Nephron (organoid): ENCODE data around the gene CPED1.
"Not testable (repeated sequence)": the region's sequence is repeated elsewhere in the genome, so short reads cannot be mapped to it uniquely, and the experiment has no call there.

Experiments used
- H3K27ac Mint-ChIP-seq, 3 experiments: 2 replicates each; pipeline ENCODE4 v1.8.0; 2020; ENCODE audit warnings: mixed read lengths in 3 of 3, mild to moderate bottlenecking in 2 of 3, moderate library complexity in 1 of 3
- H3K27me3 Mint-ChIP-seq: 2 replicates; pipeline ENCODE4 v1.8.0; 2021; ENCODE audit warnings: low read depth, mild to moderate bottlenecking, moderate library complexity, mixed read lengths
- H3K36me3 Mint-ChIP-seq: 2 replicates; pipeline ENCODE4 v1.8.0; 2020; ENCODE audit warnings: low read depth, mixed read lengths
- H3K4me1 Mint-ChIP-seq: 2 replicates; pipeline ENCODE4 v1.8.0; 2020; ENCODE audit warnings: mixed read lengths
- H3K4me3 Mint-ChIP-seq, 3 experiments: 2 replicates each; pipeline ENCODE4 v1.8.0; 2020; ENCODE audit warnings: mild to moderate bottlenecking in 3 of 3, mixed read lengths in 3 of 3, moderate library complexity in 2 of 3
- H3K9me3 Mint-ChIP-seq: 2 replicates; pipeline ENCODE4 v1.8.0; 2020; ENCODE audit warnings: mixed read lengths
- CTCF ChIP-seq, 3 experiments: fragments of 200-600 bp; sonication (generic); IDR thresholded peaks; one replicate each; pipeline ENCODE4 v1.5.0; 2021; ENCODE audit warnings: antibody characterized with exemption in 3 of 3; ENCODE audit not compliant: unreplicated experiment in 3 of 3

Gene CPED1

DNA sequence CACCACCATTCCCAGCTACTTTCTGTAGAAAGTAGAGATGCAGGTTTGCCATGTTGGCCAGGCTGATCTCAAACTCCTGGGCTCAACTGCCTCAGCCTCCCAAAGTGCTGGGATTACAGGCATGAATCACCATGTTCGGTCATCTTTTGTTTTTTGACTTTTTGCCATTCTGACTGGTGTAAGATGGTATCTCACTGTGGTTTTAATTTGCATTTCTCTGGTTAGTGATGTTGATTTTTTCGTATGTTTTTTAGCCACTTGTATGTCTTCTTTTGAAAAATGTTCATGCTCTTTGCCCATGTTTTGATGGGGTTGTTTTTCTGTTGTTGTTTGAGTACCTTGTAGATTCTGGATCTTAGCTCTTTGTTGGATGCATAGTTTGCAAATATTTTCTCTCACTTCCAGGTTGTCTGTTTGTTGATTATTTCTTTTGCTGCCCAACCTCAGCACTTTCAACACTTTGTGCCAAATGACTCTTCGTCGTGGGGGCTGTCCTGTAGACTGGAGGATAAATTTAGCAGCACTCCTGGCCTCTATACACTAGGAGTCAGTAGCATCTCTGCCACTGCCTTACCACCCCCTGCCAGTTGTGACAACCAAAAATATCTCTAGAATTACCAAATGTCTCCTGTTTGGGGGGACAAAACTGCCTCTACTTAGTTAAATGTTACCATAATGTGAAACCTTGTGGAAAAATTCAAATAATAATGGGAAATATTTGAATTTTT lies 6.5 kb upstream of the CPED1 start:
- no peak overlapping the region for H3K27ac Mint-ChIP-seq

GRCh38 chr7:120983592-120983991 lies 4.9 kb upstream of the CPED1 start:
- not testable (repeated sequence) for H3K36me3 Mint-ChIP-seq, H3K4me3 Mint-ChIP-seq, H3K9me3 Mint-ChIP-seq, H3K27ac Mint-ChIP-seq, H3K27me3 Mint-ChIP-seq
- H3K4me1 Mint-ChIP-seq, result peaks cover 15% of the 10 kb centered on the region

More for the DNA sequence above, 6.5 kb upstream of the CPED1 start:
- Mint-ChIP-seq H3K9me3 (no peaks in the 10 kb centered on the region), H3K4me1 (peaks cover 3% of the 10 kb centered on the region), H3K36me3 (peaks cover under 1% of the 10 kb centered on the region), H3K4me3 (no peak overlapping the region), H3K27me3 (no peaks in the 10 kb centered on the region)
- TF ChIP-seq CTCF (IDR thresholded peaks at IDR 0.05; ENCODE audit: unreplicated experiment in 3 of 3), result no peak

DNA sequence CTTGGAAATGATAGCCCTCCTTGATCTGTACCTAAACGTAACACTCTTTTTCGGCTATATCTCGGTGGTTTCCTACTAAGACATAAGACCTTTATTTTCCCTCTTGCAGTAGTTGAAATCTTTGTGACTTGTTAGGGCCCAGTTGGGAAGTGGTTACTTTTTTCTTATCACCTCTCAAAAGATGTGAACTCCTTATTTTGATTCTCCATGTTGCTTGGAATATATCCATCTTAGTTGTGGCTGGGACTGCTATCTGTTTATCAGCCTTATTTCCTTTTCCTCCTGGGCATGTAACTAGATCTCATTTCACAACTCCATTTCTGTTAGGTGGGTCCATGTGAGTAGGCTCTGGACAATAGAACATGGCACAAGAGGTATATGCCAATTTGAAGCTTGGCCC lies 4.1 kb upstream of the CPED1 start:
- Mint-ChIP-seq H3K27ac (no peak overlapping the region), H3K4me1 (peaks cover 23% of the 10 kb centered on the region), H3K27me3 (peaks cover 6% of the 10 kb centered on the region), H3K36me3 (no peaks in the 10 kb centered on the region), H3K9me3 (no peaks in the 10 kb centered on the region), H3K4me3 (no peak overlapping the region)
- no peak for TF ChIP-seq CTCF (IDR thresholded peaks at IDR 0.05; ENCODE audit: unreplicated experiment in 3 of 3)

DNA sequence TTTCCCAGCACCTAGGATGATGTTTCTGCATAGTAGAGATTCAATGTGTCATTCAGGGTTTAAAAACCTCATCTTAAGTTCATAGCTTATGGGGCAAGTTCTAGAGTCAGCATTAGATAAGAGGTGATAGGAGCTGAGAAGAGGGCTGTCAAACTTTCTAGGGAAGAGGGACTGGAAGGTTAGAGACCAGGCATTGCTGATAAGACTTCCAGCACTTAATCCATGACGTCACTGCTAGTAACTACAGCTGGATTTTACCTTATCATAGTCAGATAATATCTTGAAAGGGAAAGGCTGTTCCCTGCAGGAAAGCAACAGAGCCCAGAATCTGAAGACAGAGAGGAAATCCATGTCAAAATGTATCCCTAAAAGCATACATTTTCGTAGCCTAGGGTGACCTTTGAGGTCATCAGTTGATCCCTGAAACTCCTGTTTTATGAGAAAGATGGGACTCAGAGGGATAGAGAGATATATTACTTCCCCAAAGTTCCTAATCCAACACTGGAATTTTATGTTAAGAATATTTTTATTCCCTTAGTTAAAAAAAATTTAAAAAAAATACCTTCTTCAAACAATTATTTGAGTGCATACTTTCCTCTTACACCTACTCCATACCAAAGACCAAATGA lies 3.3 kb upstream of the CPED1 start:
- Mint-ChIP-seq H3K4me3 (no peak overlapping the region), H3K9me3 (no peaks in the 10 kb centered on the region), H3K27ac (no peak overlapping the region), H3K4me1 (peaks cover 30% of the 10 kb centered on the region), H3K27me3 (peaks cover 12% of the 10 kb centered on the region), H3K36me3 (no peaks in the 10 kb centered on the region)
- TF ChIP-seq CTCF (IDR thresholded peaks at IDR 0.05; ENCODE audit: unreplicated experiment in 3 of 3), result no peak

DNA sequence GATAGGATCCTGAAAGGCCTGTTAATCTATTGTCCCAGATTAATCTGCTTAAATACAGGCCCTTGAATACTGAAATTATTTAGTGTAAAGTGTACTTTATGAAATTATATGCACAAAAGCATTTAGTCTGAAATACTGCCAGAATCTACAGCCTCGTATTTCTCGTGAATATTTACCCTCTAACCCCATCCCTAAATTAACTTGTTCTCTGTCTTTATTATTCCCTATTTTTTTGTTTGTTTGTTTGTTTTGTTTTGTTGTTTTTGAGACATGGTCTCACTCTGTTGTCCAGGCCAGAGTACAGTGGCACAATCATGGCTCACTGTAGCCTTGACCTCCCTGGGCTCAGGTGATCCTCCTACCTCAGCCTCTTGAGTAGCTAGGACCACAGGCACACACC lies 2.7 kb upstream of the CPED1 start:
- no peaks in the 10 kb centered on the region for H3K9me3 Mint-ChIP-seq

GRCh38 chr7:120986650-120987049 lies 1.9 kb upstream of the CPED1 start:
- TF ChIP-seq CTCF (IDR thresholded peaks at IDR 0.05; ENCODE audit: unreplicated experiment in 3 of 3), result no peak
- H3K27me3 Mint-ChIP-seq, result peaks cover 19% of the 10 kb centered on the region
- H3K4me3 Mint-ChIP-seq, result no peak overlapping the region

More for the DNA sequence above, 2.7 kb upstream of the CPED1 start:
- Mint-ChIP-seq H3K4me1 (peaks cover 30% of the 10 kb centered on the region), H3K36me3 (no peaks in the 10 kb centered on the region), H3K27ac (no peak overlapping the region), H3K4me3 (no peak overlapping the region), H3K27me3 (peaks cover 18% of the 10 kb centered on the region)
- no peak for TF ChIP-seq CTCF (IDR thresholded peaks at IDR 0.05; ENCODE audit: unreplicated experiment in 3 of 3)

More at GRCh38 chr7:120986650-120987049, 1.9 kb upstream of the CPED1 start:
- Mint-ChIP-seq H3K9me3 (no peaks in the 10 kb centered on the region), H3K27ac (no peak overlapping the region), H3K4me1 (peaks cover 30% of the 10 kb centered on the region), H3K36me3 (no peaks in the 10 kb centered on the region)
